B cell (primary cell): Measurements from ENCODE around the gene COG2. TPM values are rescaled to one million over a fixed set of nuclear protein-coding genes. Genes with fewer than 3 reads are reported as not detected.

Experiments used
- ATAC-seq: fragments of 200-7000 bp; cut with Tn5 transposase; one replicate; pipeline ENCODE4 v1.10.0; 2021; ENCODE audit warnings: low read depth, mild to moderate bottlenecking, moderate number of reproducible peaks, moderate library complexity
- CTCF ChIA-PET: fragments of 350-600 bp; sonication (Branson Sonifier 250); formaldehyde crosslinking; loops from one replicate; lab custom pipeline; 2021; ENCODE audit warnings: antibody characterized with exemption, inconsistent platforms; lab: Charles Lee
- POLR2A ChIA-PET: fragments of 350-600 bp; sonication (Branson Sonifier 250); formaldehyde crosslinking; loops from one replicate; lab custom pipeline; 2021; ENCODE audit warnings: antibody characterized with exemption; lab: Charles Lee
- DNase-seq: peaks from one replicate; pipeline ENCODE4 v3.0.0; 2013
- H2AFZ ChIP-seq: 2 replicates; pipeline ENCODE4 v1.6.1; 2012; ENCODE audit warnings: mild to moderate bottlenecking, low read depth, low read length; ENCODE audit not compliant: insufficient read depth, poor library complexity, severe bottlenecking
- H3K27ac ChIP-seq, 2 donors: 1 replicate in 1 of 2; 2 replicates in 1 of 2; pipeline ENCODE4 v1.5.1; 2012 to 2013; ENCODE audit warnings: low read length in 2 of 2, mild to moderate bottlenecking in 2 of 2, moderate library complexity in 1 of 2
- H3K27me3 ChIP-seq, 4 experiments: fragments of 200-600 bp in 1 of 4; sonication (generic) in 1 of 4; replicated peaks in 1 of 4; 1 replicate in 2 of 4; 2 replicates in 2 of 4; pipeline versions ENCODE4 v1.6.1 to v1.7.0; 2013 to 2016; ENCODE audit warnings: low read length in 3 of 4, mild to moderate bottlenecking in 2 of 4, mixed read lengths in 1 of 4, moderate library complexity in 1 of 4; ENCODE audit not compliant: insufficient read depth in 4 of 4, control insufficient read depth in 3 of 4; ENCODE audit errors: control extremely low read depth in 1 of 4
- H3K36me3 ChIP-seq, 2 experiments: replicated peaks in 1 of 2; 1 replicate in 1 of 2; 2 replicates in 1 of 2; pipeline versions ENCODE4 v1.6.1 to v1.7.1; 2013; ENCODE audit warnings: low read length in 1 of 2; ENCODE audit not compliant: insufficient read depth in 2 of 2, control insufficient read depth in 1 of 2; ENCODE audit errors: control extremely low read depth in 1 of 2, extremely low read depth in 1 of 2
- H3K4me1 ChIP-seq, 2 donors: fragments of 200-600 bp in 1 of 2; sonication (generic) in 1 of 2; 1 replicate in 1 of 2; 2 replicates in 1 of 2; pipeline versions ENCODE4 v1.5.1 to v1.6.1; 2013 to 2017; ENCODE audit warnings: low read length in 2 of 2; ENCODE audit not compliant: control insufficient read depth in 2 of 2, insufficient read depth in 2 of 2
- H3K4me2 ChIP-seq: replicated peaks from 2 replicates; pipeline ENCODE3; 2012; ENCODE audit warnings: mild to moderate bottlenecking, low read depth, low read length; ENCODE audit not compliant: poor library complexity, severe bottlenecking
- H3K4me3 ChIP-seq, 5 experiments: fragments of 200-600 bp in 1 of 5; sonication (generic) in 1 of 5; 1 replicate in 3 of 5; 2 replicates in 2 of 5; pipeline versions ENCODE4 v1.5.1 to v1.7.0; 2011 to 2016; ENCODE audit warnings: low read length in 4 of 5, mild to moderate bottlenecking in 4 of 5, low read depth in 2 of 5, control low read depth in 1 of 5, moderate library complexity in 1 of 5; ENCODE audit not compliant: insufficient read depth in 1 of 5; ENCODE audit errors: control extremely low read depth in 1 of 5, extremely low read depth in 1 of 5
- H3K79me2 ChIP-seq: fragments of 200-600 bp; sonication (generic); one replicate; pipeline ENCODE4 v1.6.0; 2016; ENCODE audit warnings: low read length; ENCODE audit not compliant: control insufficient read depth, insufficient read depth
- H3K9ac ChIP-seq: fragments of 200-600 bp; sonication (generic); 2 replicates; pipeline ENCODE4 v1.6.1; 2017; ENCODE audit warnings: mild to moderate bottlenecking, low read length, moderate library complexity
- H3K9me3 ChIP-seq, 3 donors: one replicate each; pipeline versions ENCODE4 v1.6.1 to v1.7.1; 2013; ENCODE audit warnings: low read length in 2 of 3; ENCODE audit not compliant: control insufficient read depth in 2 of 3, insufficient read depth in 1 of 3; ENCODE audit errors: control extremely low read depth in 1 of 3
- H4K20me1 ChIP-seq: 2 replicates; pipeline ENCODE4 v1.6.0; 2012; ENCODE audit warnings: mild to moderate bottlenecking, low read length; ENCODE audit not compliant: insufficient read depth, control insufficient read depth, poor library complexity, severe bottlenecking
- H3K27ac Mint-ChIP-seq: one replicate; pipeline ENCODE4 v1.8.0; 2021; ENCODE audit warnings: mixed read lengths
- H3K27me3 Mint-ChIP-seq: one replicate; pipeline ENCODE4 v1.8.0; 2021; ENCODE audit warnings: mixed read lengths
- H3K4me1 Mint-ChIP-seq: one replicate; pipeline ENCODE4 v1.8.0; 2021; ENCODE audit warnings: mixed read lengths
- H3K4me3 Mint-ChIP-seq: one replicate; pipeline ENCODE4 v1.8.0; 2021; ENCODE audit warnings: mixed read lengths
- H3K9me3 Mint-ChIP-seq: one replicate; pipeline ENCODE4 v1.8.0; 2022; ENCODE audit warnings: mixed read lengths; ENCODE audit not compliant: insufficient read depth
- CTCF ChIP-seq: fragments of 200-600 bp; IDR thresholded peaks from one replicate; pipeline ENCODE4 v1.8.0; 2022; ENCODE audit warnings: antibody characterized with exemption, mild to moderate bottlenecking
- EZH2 ChIP-seq: IDR thresholded peaks from 2 replicates; pipeline ENCODE4 v1.6.1; 2012; ENCODE audit warnings: borderline replicate concordance, low read depth, mild to moderate bottlenecking, moderate library complexity, low read length; ENCODE audit not compliant: insufficient read depth, poor library complexity, severe bottlenecking
- WGBS: methylation state at CpG from one replicate; pipeline ENCODE4 v1.1.5; 2013; ENCODE audit warnings: missing lambda C conversion rate; ENCODE audit not compliant: insufficient coverage; 5-methylcytosine and 5-hydroxymethylcytosine counted together
- intact Hi-C: fragments of 100-400 bp; cut with micrococcal nuclease; formaldehyde crosslinking; loops from one replicate; pipeline ENCODE4 v1.10.0; 2022
- polyA plus RNA-seq: library from polyadenylated mRNA; depleted of rRNA; stranded (reverse); fragments of >200 nt; gene quantifications from 2 replicates; pipeline ENCODE4 v1.2.3, GENCODE V29; 2012
- total RNA-seq, 2 donors: library from RNA; stranded (reverse); fragments of 120-200 nt in 1 of 2; gene quantifications; 1 replicate in 1 of 2; 2 replicates in 1 of 2; pipeline versions ENCODE4 v1.2.3 to v1.2.4, GENCODE V29; 2013 to 2022

COG2 gene
- total and polyA plus RNA-seq, 2 donors (not counting 1 experiment from before 2014, with no cell fraction given) = 17.0 to 42.5 TPM

- WGBS = 93% methylated on average over 3 of the region's 7 CpGs
- H2AFZ ChIP-seq = no peak overlapping the region
- TF ChIP-seq CTCF (no peak), EZH2 (no peak)
- ChIA-PET POLR2A (interaction anchor here (0.6 kb wide), 1 partner anchor 375 kb away, joined by 4 read pairs; no protein-coding TSS in a partner anchor), CTCF (no interaction called here)
- no peak for ATAC-seq
- H3K79me2 ChIP-seq = no peaks in the 10 kb centered on the region
- no peak overlapping the region for H3K4me3 ChIP-seq
- H3K9ac ChIP-seq = no peak overlapping the region
- H3K9me3 Mint-ChIP-seq = no peaks in the 10 kb centered on the region
- H3K27ac Mint-ChIP-seq = no peak overlapping the region
- intact Hi-C loops = no loop called here
- no peaks in the 10 kb centered on the region for H3K4me1 ChIP-seq
- no peak overlapping the region for H3K4me2 ChIP-seq
- no peaks in the 10 kb centered on the region for H3K27me3 Mint-ChIP-seq
- no peak overlapping the region for H3K4me3 Mint-ChIP-seq
- no peaks in the 10 kb centered on the region for H4K20me1 ChIP-seq
- H3K27ac ChIP-seq = no peak overlapping the region
- H3K27me3 ChIP-seq = peaks cover 0 to 3% (median 0%) of the 10 kb centered on the region in 4 experiments
- no peaks in the 10 kb centered on the region for H3K4me1 Mint-ChIP-seq
- no peaks in the 10 kb centered on the region for H3K9me3 ChIP-seq
- DNase-seq = no peak
- peaks cover 5 to 24% of the 10 kb centered on the region in 2 experiments for H3K36me3 ChIP-seq
These were observed 54.6 kb downstream of the COG2 start for GRCh38 chr1:230696722-230697437.

DNA sequence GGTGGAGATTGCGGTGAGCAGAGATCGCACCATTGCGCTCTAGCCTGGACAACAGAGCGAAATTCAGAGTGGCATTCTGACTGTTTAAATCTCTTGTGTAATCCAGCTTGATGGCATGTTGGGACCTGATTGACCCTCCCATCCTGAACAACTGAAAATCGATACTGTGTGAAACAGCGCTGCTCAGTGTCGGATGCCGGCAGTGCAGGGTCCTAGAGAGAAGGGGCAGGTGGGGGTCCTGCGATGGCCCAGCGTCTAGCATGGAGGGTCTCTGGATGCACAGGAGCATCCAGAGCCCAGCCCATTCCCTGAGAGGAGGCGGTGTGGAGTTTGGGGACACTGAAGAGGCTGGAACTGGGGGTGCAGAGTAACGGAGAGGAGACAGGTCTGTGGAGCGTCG lies 55.8 kb downstream of the COG2 start:
- intact Hi-C loops = no loop called here

More for the DNA sequence above, 55.8 kb downstream of the COG2 start:
- peaks cover 0 to 3% (median 0%) of the 10 kb centered on the region in 4 experiments for H3K27me3 ChIP-seq
- POLR2A ChIA-PET = no interaction called here
- H4K20me1 ChIP-seq = no peaks in the 10 kb centered on the region
- Mint-ChIP-seq H3K27me3 (no peaks in the 10 kb centered on the region), H3K4me1 (no peaks in the 10 kb centered on the region), H3K9me3 (no peaks in the 10 kb centered on the region), H3K27ac (no peak overlapping the region), H3K4me3 (no peak overlapping the region)
- DNase-seq (no peak), ATAC-seq (no peak)
- TF ChIP-seq EZH2 = no peak
- no peak for TF ChIP-seq CTCF
- CTCF ChIA-PET = no interaction called here
- H3K9ac ChIP-seq = no peak overlapping the region
- no peaks in the 10 kb centered on the region for H3K9me3 ChIP-seq
- H2AFZ ChIP-seq = no peak overlapping the region
- H3K4me2 ChIP-seq = no peak overlapping the region
- H3K4me3 ChIP-seq = no peak overlapping the region
- H3K79me2 ChIP-seq = no peaks in the 10 kb centered on the region
- 94% methylated on average over 14 of the region's 14 CpGs for WGBS
- peaks cover 4 to 12% of the 10 kb centered on the region in 2 experiments for H3K36me3 ChIP-seq
- H3K4me1 ChIP-seq = no peaks in the 10 kb centered on the region
- no peak overlapping the region for H3K27ac ChIP-seq
